ENCODE measurements around the gene C4orf54. TPM values are rescaled to one million over a fixed set of nuclear protein-coding genes. Genes with fewer than 3 reads are reported as not detected.

Gene C4orf54
- 3.4 and 4.7 TPM in 2 replicates for total RNA-seq (2014; rRNA removed; shearing (Covaris generic); ENCODE audit: low replicate concordance)

GRCh38 chr4:99657798-99658197, at the start of gene C4orf54:
TSS of gene C4orf54 (minus strand) at chr4:99657828. CDS start at chr4:99654648, 3,180 bp downstream.
- H3K79me2 ChIP-seq (ENCODE audit: low read length) = no peaks in the 10 kb centered on the region
- H3K27ac ChIP-seq (ENCODE audit: low read length) = no peak within 1 kb of the TSS
- H3K27me3 ChIP-seq (ENCODE audit: low read length) = no peaks in the 10 kb centered on the region
- DNase-seq = no peak
- H3K9ac ChIP-seq (ENCODE audit: low read length) = no peak within 1 kb of the TSS
- H4K20me1 ChIP-seq (ENCODE audit: insufficient read depth, low read depth, low read length) = no peaks in the 10 kb centered on the region
- no peaks in the 10 kb centered on the region for H3K9me2 ChIP-seq (replicated peaks; ENCODE audit: insufficient read depth, low read length)
- H3K4me2 ChIP-seq (ENCODE audit: low read depth, low read length, poor library complexity, severe bottlenecking) = no peak within 1 kb of the TSS
- H3K4me3 ChIP-seq (ENCODE audit: low read length) = no peak within 1 kb of the TSS
- H2AFZ ChIP-seq (ENCODE audit: low read length) = no peak within 1 kb of the TSS
- peaks cover 31% of the 10 kb centered on the region for H3K4me1 ChIP-seq (ENCODE audit: low read length)
- H3K9me3 ChIP-seq (ENCODE audit: low read length) = no peaks in the 10 kb centered on the region
- H3K36me3 ChIP-seq (ENCODE audit: insufficient read depth, low read length) = no peaks in the 10 kb centered on the region

GRCh38 chr4:99705891-99706290, 48.3 kb upstream of the C4orf54 start:
- Histone ChIP-seq H3K27ac (ENCODE audit: low read length) (no peak overlapping the region), H4K20me1 (ENCODE audit: insufficient read depth, low read depth, low read length) (no peaks in the 10 kb centered on the region), H3K4me3 (ENCODE audit: low read length) (no peak overlapping the region), H3K9ac (ENCODE audit: low read length) (no peak overlapping the region), H3K9me2 (replicated peaks; ENCODE audit: insufficient read depth, low read length) (no peaks in the 10 kb centered on the region), H3K36me3 (ENCODE audit: insufficient read depth, low read length) (no peaks in the 10 kb centered on the region), H2AFZ (ENCODE audit: low read length) (no peak overlapping the region), H3K27me3 (ENCODE audit: low read length) (no peaks in the 10 kb centered on the region), H3K4me1 (ENCODE audit: low read length) (peaks cover 22% of the 10 kb centered on the region), H3K79me2 (ENCODE audit: low read length) (no peaks in the 10 kb centered on the region), H3K9me3 (ENCODE audit: low read length) (no peaks in the 10 kb centered on the region), H3K4me2 (ENCODE audit: low read depth, low read length, poor library complexity, severe bottlenecking) (no peak overlapping the region)
- no peak for DNase-seq

- Histone ChIP-seq H3K4me1 (ENCODE audit: low read length) (no peaks in the 10 kb centered on the region), H2AFZ (ENCODE audit: low read length) (no peak overlapping the region), H3K9me2 (replicated peaks; ENCODE audit: insufficient read depth, low read length) (no peaks in the 10 kb centered on the region), H3K27ac (ENCODE audit: low read length) (no peak overlapping the region), H3K27me3 (ENCODE audit: low read length) (no peaks in the 10 kb centered on the region), H3K4me2 (ENCODE audit: low read depth, low read length, poor library complexity, severe bottlenecking) (no peak overlapping the region), H4K20me1 (ENCODE audit: insufficient read depth, low read depth, low read length) (no peaks in the 10 kb centered on the region), H3K9ac (ENCODE audit: low read length) (no peak overlapping the region), H3K9me3 (ENCODE audit: low read length) (0 out of 2 replicates have a peak, but pooled peaks cover 3% of the 10 kb centered on the region), H3K4me3 (ENCODE audit: low read length) (no peak overlapping the region), H3K79me2 (ENCODE audit: low read length) (no peaks in the 10 kb centered on the region), H3K36me3 (ENCODE audit: insufficient read depth, low read length) (no peaks in the 10 kb centered on the region)
- DNase-seq = no peak
These were observed 39.2 kb upstream of the C4orf54 start for GRCh38 chr4:99696801-99697200.

GRCh38 chr4:99693140-99693539, 35.5 kb upstream of the C4orf54 start:
- no peak for DNase-seq
- H3K4me3 ChIP-seq (ENCODE audit: low read length) = no peak overlapping the region
- no peak overlapping the region for H3K9ac ChIP-seq (ENCODE audit: low read length)
- no peak overlapping the region for H3K4me2 ChIP-seq (ENCODE audit: low read depth, low read length, poor library complexity, severe bottlenecking)
- no peaks in the 10 kb centered on the region for H3K4me1 ChIP-seq (ENCODE audit: low read length)
- H3K9me3 ChIP-seq (ENCODE audit: low read length) = peaks cover 16% of the 10 kb centered on the region
- no peaks in the 10 kb centered on the region for H3K36me3 ChIP-seq (ENCODE audit: insufficient read depth, low read length)
- H4K20me1 ChIP-seq (ENCODE audit: insufficient read depth, low read depth, low read length) = no peaks in the 10 kb centered on the region
- no peak overlapping the region for H2AFZ ChIP-seq (ENCODE audit: low read length)
- H3K27me3 ChIP-seq (ENCODE audit: low read length) = no peaks in the 10 kb centered on the region; the same call in 1 of the 2 replicates
- H3K9me2 ChIP-seq (replicated peaks; ENCODE audit: insufficient read depth, low read length) = no peaks in the 10 kb centered on the region
- H3K27ac ChIP-seq (ENCODE audit: low read length) = no peak overlapping the region
- H3K79me2 ChIP-seq (ENCODE audit: low read length) = no peaks in the 10 kb centered on the region

- Histone ChIP-seq H3K4me3 (ENCODE audit: low read length) (no peak overlapping the region), H3K27me3 (ENCODE audit: low read length) (no peaks in the 10 kb centered on the region; the same call in 1 of the 2 replicates), H3K79me2 (ENCODE audit: low read length) (no peaks in the 10 kb centered on the region), H3K4me2 (ENCODE audit: low read depth, low read length, poor library complexity, severe bottlenecking) (no peak overlapping the region), H2AFZ (ENCODE audit: low read length) (no peak overlapping the region), H3K27ac (ENCODE audit: low read length) (no peak overlapping the region), H3K9me2 (replicated peaks; ENCODE audit: insufficient read depth, low read length) (no peaks in the 10 kb centered on the region), H3K36me3 (ENCODE audit: insufficient read depth, low read length) (no peaks in the 10 kb centered on the region), H3K9ac (ENCODE audit: low read length) (no peak overlapping the region), H3K9me3 (ENCODE audit: low read length) (peaks cover 16% of the 10 kb centered on the region), H3K4me1 (ENCODE audit: low read length) (no peaks in the 10 kb centered on the region), H4K20me1 (ENCODE audit: insufficient read depth, low read depth, low read length) (no peaks in the 10 kb centered on the region)
- DNase-seq = no peak
These were observed 33.4 kb upstream of the C4orf54 start for GRCh38 chr4:99690990-99691389.

GRCh38 chr4:99690472-99690871, 32.8 kb upstream of the C4orf54 start:
- no peak overlapping the region for H2AFZ ChIP-seq (ENCODE audit: low read length)
- peaks cover 16% of the 10 kb centered on the region for H3K9me3 ChIP-seq (ENCODE audit: low read length)
- H4K20me1 ChIP-seq (ENCODE audit: insufficient read depth, low read depth, low read length) = no peaks in the 10 kb centered on the region
- H3K79me2 ChIP-seq (ENCODE audit: low read length) = no peaks in the 10 kb centered on the region
- H3K9ac ChIP-seq (ENCODE audit: low read length) = no peak overlapping the region
- no peak overlapping the region for H3K27ac ChIP-seq (ENCODE audit: low read length)
- H3K9me2 ChIP-seq (replicated peaks; ENCODE audit: insufficient read depth, low read length) = no peaks in the 10 kb centered on the region
- H3K4me3 ChIP-seq (ENCODE audit: low read length) = no peak overlapping the region
- no peak overlapping the region for H3K4me2 ChIP-seq (ENCODE audit: low read depth, low read length, poor library complexity, severe bottlenecking)
- DNase-seq = no peak
- H3K4me1 ChIP-seq (ENCODE audit: low read length) = no peaks in the 10 kb centered on the region
- no peaks in the 10 kb centered on the region; the same call in 1 of the 2 replicates for H3K27me3 ChIP-seq (ENCODE audit: low read length)
- no peaks in the 10 kb centered on the region for H3K36me3 ChIP-seq (ENCODE audit: insufficient read depth, low read length)

- no peak overlapping the region for H3K9ac ChIP-seq (ENCODE audit: low read length)
- no peaks in the 10 kb centered on the region for H4K20me1 ChIP-seq (ENCODE audit: insufficient read depth, low read depth, low read length)
- H3K27me3 ChIP-seq (ENCODE audit: low read length) = no peaks in the 10 kb centered on the region; the same call in 1 of the 2 replicates
- H3K79me2 ChIP-seq (ENCODE audit: low read length) = no peaks in the 10 kb centered on the region
- H3K4me2 ChIP-seq (ENCODE audit: low read depth, low read length, poor library complexity, severe bottlenecking) = no peak overlapping the region
- H3K9me2 ChIP-seq (replicated peaks; ENCODE audit: insufficient read depth, low read length) = no peaks in the 10 kb centered on the region
- H3K27ac ChIP-seq (ENCODE audit: low read length) = no peak overlapping the region
- peaks cover 6% of the 10 kb centered on the region for H3K4me1 ChIP-seq (ENCODE audit: low read length)
- H3K4me3 ChIP-seq (ENCODE audit: low read length) = no peak overlapping the region
- DNase-seq = no peak
- H2AFZ ChIP-seq (ENCODE audit: low read length) = no peak overlapping the region
- peaks cover 16% of the 10 kb centered on the region for H3K9me3 ChIP-seq (ENCODE audit: low read length)
- H3K36me3 ChIP-seq (ENCODE audit: insufficient read depth, low read length) = no peaks in the 10 kb centered on the region
These were observed 29.5 kb upstream of the C4orf54 start for GRCh38 chr4:99687120-99687519.

- H3K27me3 ChIP-seq (ENCODE audit: low read length) = peaks cover 3% of the 10 kb centered on the region; the same call in 1 of the 2 replicates
- H3K9me2 ChIP-seq (replicated peaks; ENCODE audit: insufficient read depth, low read length) = no peaks in the 10 kb centered on the region
- H3K4me1 ChIP-seq (ENCODE audit: low read length) = peaks cover 6% of the 10 kb centered on the region
- DNase-seq = no peak
- no peak overlapping the region for H3K4me3 ChIP-seq (ENCODE audit: low read length)
- no peaks in the 10 kb centered on the region for H3K79me2 ChIP-seq (ENCODE audit: low read length)
- H2AFZ ChIP-seq (ENCODE audit: low read length) = no peak overlapping the region
- H4K20me1 ChIP-seq (ENCODE audit: insufficient read depth, low read depth, low read length) = no peaks in the 10 kb centered on the region
- no peaks in the 10 kb centered on the region for H3K9me3 ChIP-seq (ENCODE audit: low read length)
- no peak overlapping the region for H3K27ac ChIP-seq (ENCODE audit: low read length)
- no peaks in the 10 kb centered on the region for H3K36me3 ChIP-seq (ENCODE audit: insufficient read depth, low read length)
- H3K9ac ChIP-seq (ENCODE audit: low read length) = no peak overlapping the region
- H3K4me2 ChIP-seq (ENCODE audit: low read depth, low read length, poor library complexity, severe bottlenecking) = no peak overlapping the region
These were observed 27.6 kb upstream of the C4orf54 start for GRCh38 chr4:99685234-99685633.
